ENCODE measurements around the gene HRH2.

Gene HRH2

DNA sequence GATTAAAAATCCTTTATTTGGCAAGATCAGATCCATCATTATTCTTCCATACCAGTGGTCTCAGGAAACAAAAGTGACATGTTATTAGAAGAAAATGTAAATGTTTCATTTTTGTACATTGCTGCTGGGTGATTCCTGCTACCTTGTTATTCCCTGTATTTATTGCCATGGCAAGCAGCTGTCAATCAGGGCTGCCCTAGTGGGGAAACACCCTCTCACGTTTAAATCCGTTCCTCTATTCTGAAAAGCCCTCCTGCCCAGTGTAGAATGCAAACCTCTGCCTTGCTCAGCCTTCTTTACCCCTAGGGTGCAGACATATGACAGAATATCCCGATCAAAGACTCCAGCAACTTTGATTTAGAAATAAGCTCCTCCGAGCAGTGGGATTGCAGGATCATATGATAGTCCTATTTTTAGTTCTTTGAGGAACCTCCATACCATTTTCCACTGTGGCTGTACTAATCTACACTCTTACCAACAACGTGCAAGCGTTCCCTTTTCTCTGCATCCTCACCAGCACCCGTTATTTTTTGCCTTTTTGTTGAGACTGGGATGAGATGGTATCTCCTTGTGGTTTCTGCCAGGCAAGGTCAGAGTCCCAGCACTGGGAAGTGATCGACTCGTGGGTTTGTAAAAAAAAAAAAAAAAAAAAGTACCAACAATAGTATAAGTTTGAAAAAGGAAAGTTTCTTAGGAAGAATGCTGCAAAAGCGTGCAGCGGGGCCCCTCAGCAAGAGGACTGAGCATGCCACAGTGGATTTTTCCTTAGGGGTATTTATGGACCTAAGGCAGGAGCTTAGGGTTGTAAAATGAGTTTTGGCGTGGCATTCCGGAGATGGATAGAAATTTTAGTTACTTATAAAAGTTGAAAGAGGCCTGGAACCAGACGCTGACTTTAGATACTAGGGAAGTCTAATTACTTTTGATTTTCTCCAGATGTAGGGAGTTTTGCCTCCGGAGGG, 66.7 kb downstream of the HRH2 start:
- TF ChIP-seq FOXA1 (IDR thresholded peaks at IDR 0.05) (no peak), NFRKB (IDR thresholded peaks at IDR 0.05) (no peak), PKNOX1 (IDR thresholded peaks at IDR 0.05) (peak; percentile 64)
- DNase-seq (ENCODE audit: extremely low spot score), result no peak
- ChIA-PET POLR2A (no interaction called here), CTCF (interaction anchor here (0.6 to 1.1 kb wide), 5 partner anchors 21 to 216 kb away, joined by 3 to 6 read pairs (median 5); no protein-coding TSS in a partner anchor)

GRCh38 chr5:175728316-175728715, 70.4 kb downstream of the HRH2 start:
- ChIA-PET CTCF (interaction anchor here (1.4 to 2.8 kb wide), 3 partner anchors 143 to 195 kb away, joined by 3 to 16 read pairs (median 4); partner anchors contain the start of gene CPLX2), POLR2A (no interaction called here)
- TF ChIP-seq FOXA1 (IDR thresholded peaks at IDR 0.05) (no peak), FOXM1 (IDR thresholded peaks at IDR 0.05; ENCODE audit: borderline replicate concordance) (no peak), CTBP1 (IDR thresholded peaks at IDR 0.05; ENCODE audit: borderline replicate concordance) (no peak), L3MBTL2 (conservative IDR thresholded peaks at IDR 0.05) (no peak), SP1 (IDR thresholded peaks at IDR 0.05) (no peak), ZNF384 (IDR thresholded peaks at IDR 0.05) (no peak), LEF1 (IDR thresholded peaks at IDR 0.05; ENCODE audit: borderline replicate concordance) (no peak), TARDBP (IDR thresholded peaks at IDR 0.05) (no peak), ARNT (IDR thresholded peaks at IDR 0.05) (no peak), NFRKB (IDR thresholded peaks at IDR 0.05) (no peak), BHLHE40 (IDR thresholded peaks at IDR 0.05; ENCODE audit: borderline replicate concordance) (no peak), ELF4 (IDR thresholded peaks at IDR 0.05) (no peak), FOXK2 (IDR thresholded peaks at IDR 0.05) (no peak), PKNOX1 (IDR thresholded peaks at IDR 0.05) (no peak), HDGF (IDR thresholded peaks at IDR 0.05; ENCODE audit: borderline replicate concordance) (no peak), SUZ12 (IDR thresholded peaks at IDR 0.05) (no peak)
- no peak for DNase-seq (ENCODE audit: extremely low spot score)

DNA sequence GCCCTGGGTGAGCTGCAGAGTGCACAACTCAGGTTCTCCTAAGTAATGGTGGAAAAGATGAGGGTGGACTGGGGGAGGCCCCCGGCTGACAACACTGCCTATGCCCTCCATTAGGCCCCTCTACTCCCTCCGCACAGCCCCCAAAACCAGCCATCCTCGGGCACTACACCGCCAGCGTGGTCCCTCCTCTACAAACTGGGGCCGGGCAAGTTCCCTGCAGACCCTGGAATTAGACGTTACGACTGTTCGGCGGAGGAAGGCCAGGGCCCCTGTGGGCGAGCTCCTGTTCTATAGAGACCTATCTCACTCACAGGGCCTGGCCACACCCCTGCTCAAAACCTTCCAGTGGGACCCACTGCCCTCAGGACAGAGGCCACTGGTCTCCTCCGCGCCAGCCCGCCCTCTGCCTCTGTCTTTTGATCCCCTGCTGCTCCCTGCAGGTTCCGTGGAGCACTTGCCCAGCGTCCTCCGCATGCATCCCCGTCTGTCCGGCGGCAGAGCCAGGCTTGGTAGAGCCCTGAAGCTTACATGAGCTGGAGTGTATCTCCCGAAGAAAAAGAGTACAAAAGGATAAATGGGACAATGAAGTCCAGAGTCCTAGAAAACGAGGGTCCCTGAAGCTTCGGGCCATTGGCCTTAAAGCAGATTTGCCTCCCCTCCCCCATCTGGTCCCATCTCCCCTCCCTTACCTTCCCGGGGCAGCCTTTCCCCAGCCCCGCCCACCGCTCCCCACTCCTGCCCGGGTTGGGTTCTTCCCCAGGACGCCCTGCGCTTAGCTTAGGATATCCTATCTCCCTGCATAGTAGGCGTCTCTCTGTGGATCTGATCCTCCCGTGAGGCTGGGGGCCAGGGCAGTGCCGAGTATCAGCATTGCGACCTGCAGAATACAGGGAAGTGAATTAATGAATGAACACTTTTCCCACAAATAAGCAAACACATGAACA, 71.3 kb downstream of the HRH2 start:
- no peak for TF ChIP-seq SP1 (IDR thresholded peaks at IDR 0.05)
- TF ChIP-seq ELF4 (IDR thresholded peaks at IDR 0.05), result no peak
- ChIA-PET CTCF (interaction anchor here (0.6 to 2.8 kb wide), 15 partner anchors 10 to 917 kb away, joined by 3 to 16 read pairs (median 4); partner anchors contain the start of genes CPLX2, FAF2 and TSPAN17), POLR2A (no interaction called here)
- DNase-seq (ENCODE audit: extremely low spot score), result no peak

DNA sequence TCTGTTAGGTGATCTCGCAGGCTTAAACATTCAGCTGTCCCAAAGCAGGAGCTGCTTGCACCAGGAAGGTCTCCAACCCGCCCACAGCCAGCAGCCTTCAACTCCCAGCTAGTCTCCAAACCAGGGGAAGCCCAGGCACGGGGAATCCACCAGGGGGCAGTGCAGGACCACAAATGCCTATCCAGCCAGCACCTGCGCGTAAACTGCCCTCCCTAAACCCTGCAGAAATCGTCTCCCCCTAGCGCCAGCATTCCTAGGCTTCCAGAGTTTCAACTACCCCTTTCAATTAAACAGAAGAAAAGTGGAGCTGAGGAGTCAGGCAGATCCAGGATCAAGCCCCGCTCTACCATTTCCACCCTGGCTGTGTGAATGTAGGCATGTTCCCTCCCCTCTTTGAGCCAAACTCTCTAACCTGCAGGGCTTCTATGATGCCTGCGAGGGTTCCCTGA, 72.0 kb downstream of the HRH2 start:
- POLR2A ChIA-PET, result interaction anchor here (0.6 kb wide), 1 partner anchor 655 kb away, joined by 3 read pairs; no protein-coding TSS in a partner anchor
- CTCF ChIA-PET, result interaction anchor here (0.6 to 2.8 kb wide), 23 partner anchors 10 to 917 kb away, joined by 3 to 16 read pairs (median 4); partner anchors contain the start of genes CPLX2, FAF2 and TSPAN17
- TF ChIP-seq ZNF384 (IDR thresholded peaks at IDR 0.05) (no peak), PKNOX1 (IDR thresholded peaks at IDR 0.05) (no peak), SUZ12 (IDR thresholded peaks at IDR 0.05) (no peak), HDGF (IDR thresholded peaks at IDR 0.05; ENCODE audit: borderline replicate concordance) (no peak), FOXM1 (IDR thresholded peaks at IDR 0.05; ENCODE audit: borderline replicate concordance) (no peak), L3MBTL2 (conservative IDR thresholded peaks at IDR 0.05) (no peak), FOXA1 (IDR thresholded peaks at IDR 0.05) (no peak), ELF4 (IDR thresholded peaks at IDR 0.05) (no peak), FOXK2 (IDR thresholded peaks at IDR 0.05) (no peak), NFRKB (IDR thresholded peaks at IDR 0.05) (no peak)
- peak; percentile 97 for DNase-seq (ENCODE audit: extremely low spot score)

DNA sequence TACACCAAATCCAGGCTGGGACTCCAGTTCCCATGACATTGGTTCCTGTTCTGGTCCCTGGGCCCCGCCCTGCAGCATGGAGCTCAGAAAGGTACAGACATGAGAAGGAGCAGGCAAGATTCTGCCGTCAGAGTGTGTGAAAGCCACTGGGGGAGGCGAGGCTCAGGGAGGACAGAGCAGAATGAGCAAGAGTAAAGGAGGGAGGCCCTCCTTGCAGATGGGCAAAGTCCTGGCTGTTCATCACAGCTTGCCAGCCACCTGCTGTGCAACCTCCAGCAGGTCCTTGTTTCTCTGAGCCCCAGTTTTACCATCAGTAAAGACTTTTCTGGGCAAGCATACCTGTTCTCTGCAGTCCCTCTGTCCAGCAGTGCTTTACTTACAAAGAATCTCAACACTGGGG, 73.3 kb downstream of the HRH2 start:
- CTCF ChIA-PET, result interaction anchor here (1.2 to 2.0 kb wide), 3 partner anchors 8 to 140 kb away, joined by 4 to 5 read pairs (median 4); partner anchors contain the start of gene CPLX2
- no peak for DNase-seq (ENCODE audit: extremely low spot score)
- POLR2A ChIA-PET, result no interaction called here
- TF ChIP-seq FOXA1 (IDR thresholded peaks at IDR 0.05) (no peak), CTBP1 (IDR thresholded peaks at IDR 0.05; ENCODE audit: borderline replicate concordance) (no peak), L3MBTL2 (conservative IDR thresholded peaks at IDR 0.05) (no peak), ELF4 (IDR thresholded peaks at IDR 0.05) (no peak), ARNT (IDR thresholded peaks at IDR 0.05) (no peak), SUZ12 (IDR thresholded peaks at IDR 0.05) (no peak), SP1 (IDR thresholded peaks at IDR 0.05) (no peak), FOXM1 (IDR thresholded peaks at IDR 0.05; ENCODE audit: borderline replicate concordance) (no peak), TARDBP (IDR thresholded peaks at IDR 0.05) (no peak), HDGF (IDR thresholded peaks at IDR 0.05; ENCODE audit: borderline replicate concordance) (no peak), BHLHE40 (IDR thresholded peaks at IDR 0.05; ENCODE audit: borderline replicate concordance) (no peak), NFRKB (IDR thresholded peaks at IDR 0.05) (no peak), PKNOX1 (IDR thresholded peaks at IDR 0.05) (no peak), LEF1 (IDR thresholded peaks at IDR 0.05; ENCODE audit: borderline replicate concordance) (no peak), ZNF384 (IDR thresholded peaks at IDR 0.05) (no peak), FOXK2 (IDR thresholded peaks at IDR 0.05) (no peak)

All from HEK293T (cell line).